Activated T-helper 1 cell treated with anti-CD3 and anti-CD28 coated beads, Interleukin-12 subunit alpha, Interleukin-12 subunit beta, Interleukin-2, Interleukin-4 antibody, amounts not matched to agents 30 ng/mL and 10 ng/mL and 1 ng/mL, durations not matched to agents 14 hours and 24 hours and 36 hours (primary cell): Measurements from ENCODE around the gene MSI2. TPM values are rescaled to one million over a fixed set of nuclear protein-coding genes. Genes with fewer than 3 reads are reported as not detected.

Experiments
- DNase-seq: peaks from one replicate; pipeline ENCODE4 v3.0.0; 2021; ENCODE audit warnings: low spot score
- H3K27ac Mint-ChIP-seq: one replicate; pipeline ENCODE4 v1.8.0; 2021; ENCODE audit warnings: mild to moderate bottlenecking, mixed read lengths
- H3K27me3 Mint-ChIP-seq: one replicate; pipeline ENCODE4 v1.8.0; 2022; ENCODE audit warnings: mild to moderate bottlenecking, moderate library complexity, mixed read lengths; ENCODE audit not compliant: insufficient read depth
- H3K36me3 Mint-ChIP-seq: one replicate; pipeline ENCODE4 v1.8.0; 2021; ENCODE audit warnings: low read depth, mixed read lengths
- H3K4me1 Mint-ChIP-seq: one replicate; pipeline ENCODE4 v1.8.0; 2021; ENCODE audit warnings: low read depth, mixed read lengths
- H3K4me3 Mint-ChIP-seq: one replicate; pipeline ENCODE4 v1.8.0; 2021; ENCODE audit warnings: mild to moderate bottlenecking, moderate library complexity, mixed read lengths
- H3K9me3 Mint-ChIP-seq: one replicate; pipeline ENCODE4 v1.8.0; 2021; ENCODE audit warnings: mixed read lengths
- intact Hi-C: fragments of 100-400 bp; cut with micrococcal nuclease; formaldehyde crosslinking; loops from one replicate; pipeline ENCODE4 v1.15.1; 2024
- total RNA-seq: library from RNA; stranded (reverse); gene quantifications from 2 replicates; pipeline ENCODE4 v1.2.3, GENCODE V29; 2022

The MSI2 gene
- total RNA-seq, 1 donor from 2014 or later, result 278 TPM

DNA sequence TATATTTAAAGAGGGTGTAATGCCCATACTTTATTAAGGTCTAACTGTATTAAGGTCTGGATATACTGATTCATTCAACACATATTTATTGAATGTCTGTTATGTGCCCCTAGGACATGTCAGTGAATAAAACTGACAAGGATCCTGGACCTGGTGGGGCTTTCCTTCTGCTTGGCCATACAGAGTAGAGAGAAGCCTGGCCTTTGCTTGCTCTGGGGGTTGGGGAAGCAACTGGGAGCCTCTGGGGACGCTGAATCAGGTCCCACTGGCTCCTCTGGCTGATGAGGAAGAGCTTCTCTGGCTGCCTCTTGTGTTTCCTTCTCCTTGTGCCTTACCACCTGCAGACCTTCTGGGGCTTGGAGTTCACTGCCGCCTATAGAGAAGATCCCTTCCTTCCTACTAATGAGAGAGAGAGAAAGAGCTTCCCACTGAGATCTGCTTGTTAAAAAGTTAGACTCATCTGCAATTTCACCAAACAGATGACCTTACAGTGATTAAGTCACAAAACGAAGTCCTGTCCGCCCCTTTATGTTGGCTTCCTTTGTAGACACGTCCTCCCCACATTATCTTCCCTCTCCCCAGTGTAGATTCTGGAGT is 49.7 kb downstream of the MSI2 start:
- intact Hi-C loops, result no loop called here
- peaks cover 59% of the 10 kb centered on the region for H3K4me1 Mint-ChIP-seq
- H3K9me3 Mint-ChIP-seq, result no peaks in the 10 kb centered on the region
- H3K27ac Mint-ChIP-seq, result peak overlapping the region; percentile 57
- no peaks in the 10 kb centered on the region for H3K27me3 Mint-ChIP-seq
- H3K4me3 Mint-ChIP-seq, result no peak overlapping the region
- DNase-seq, result no peak
- H3K36me3 Mint-ChIP-seq, result peaks cover 50% of the 10 kb centered on the region

DNA sequence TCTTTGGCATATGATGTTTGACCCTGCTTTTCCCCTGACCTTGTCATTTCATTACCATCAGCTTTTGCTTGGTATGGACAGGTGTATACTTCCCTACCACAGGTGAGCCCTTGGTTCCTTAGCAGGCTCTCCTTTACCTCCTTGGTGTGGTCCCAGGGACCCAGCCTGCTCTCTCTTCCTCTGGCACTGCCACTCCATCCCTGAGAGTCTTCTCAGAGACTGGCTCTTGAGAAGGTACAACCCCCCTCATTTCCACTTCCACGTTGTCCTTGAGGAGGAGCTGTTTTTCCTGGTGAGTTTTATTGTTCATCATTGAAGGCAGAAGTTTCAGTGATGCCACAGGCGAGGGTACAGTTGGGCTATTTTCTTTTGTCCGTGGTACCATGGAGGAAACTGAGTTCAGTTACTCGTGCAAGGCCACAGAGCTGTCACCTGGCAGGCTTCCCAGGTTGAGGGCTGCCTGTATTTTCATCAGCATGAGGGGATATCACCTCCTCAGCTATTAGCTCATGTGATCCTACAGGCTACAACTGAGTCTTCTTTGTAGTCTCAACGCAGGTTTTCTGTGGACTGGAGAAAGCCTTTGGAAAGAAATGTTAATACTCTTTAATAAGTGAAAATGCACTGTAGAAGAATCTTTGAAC is 52.3 kb downstream of the MSI2 start:
- intact Hi-C loops, result no loop called here
- Mint-ChIP-seq H3K27me3 (no peaks in the 10 kb centered on the region), H3K36me3 (peaks cover 40% of the 10 kb centered on the region), H3K4me1 (peaks cover 35% of the 10 kb centered on the region), H3K27ac (peak overlapping the region; percentile 52), H3K4me3 (no peak overlapping the region), H3K9me3 (no peaks in the 10 kb centered on the region)
- DNase-seq, result no peak

DNA sequence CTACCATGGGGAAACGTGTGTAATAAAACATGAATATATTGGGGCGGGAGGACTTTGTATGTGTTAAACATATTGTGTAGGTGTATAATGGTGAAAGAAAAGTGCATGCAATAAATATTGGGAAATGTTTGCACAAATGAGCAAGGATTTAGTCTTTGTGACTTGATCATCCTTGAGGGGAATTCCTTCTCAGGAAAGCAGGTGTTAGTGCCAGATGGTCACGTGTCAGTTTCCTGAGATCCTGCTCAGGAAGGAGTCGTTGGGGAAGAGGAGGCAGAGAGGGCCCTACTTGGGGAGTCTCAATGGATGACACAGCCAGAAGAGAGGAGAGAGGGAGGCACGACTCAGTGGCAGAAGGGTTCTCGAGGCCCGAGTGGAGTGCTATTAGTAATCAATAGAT is 53.2 kb downstream of the MSI2 start:
- DNase-seq, result no peak
- no peaks in the 10 kb centered on the region for H3K27me3 Mint-ChIP-seq
- no peak overlapping the region for H3K27ac Mint-ChIP-seq
- H3K4me3 Mint-ChIP-seq, result no peak overlapping the region
- H3K36me3 Mint-ChIP-seq, result peaks cover 42% of the 10 kb centered on the region
- H3K9me3 Mint-ChIP-seq, result no peaks in the 10 kb centered on the region
- peaks cover 38% of the 10 kb centered on the region for H3K4me1 Mint-ChIP-seq
- intact Hi-C loops, result no loop called here

DNA sequence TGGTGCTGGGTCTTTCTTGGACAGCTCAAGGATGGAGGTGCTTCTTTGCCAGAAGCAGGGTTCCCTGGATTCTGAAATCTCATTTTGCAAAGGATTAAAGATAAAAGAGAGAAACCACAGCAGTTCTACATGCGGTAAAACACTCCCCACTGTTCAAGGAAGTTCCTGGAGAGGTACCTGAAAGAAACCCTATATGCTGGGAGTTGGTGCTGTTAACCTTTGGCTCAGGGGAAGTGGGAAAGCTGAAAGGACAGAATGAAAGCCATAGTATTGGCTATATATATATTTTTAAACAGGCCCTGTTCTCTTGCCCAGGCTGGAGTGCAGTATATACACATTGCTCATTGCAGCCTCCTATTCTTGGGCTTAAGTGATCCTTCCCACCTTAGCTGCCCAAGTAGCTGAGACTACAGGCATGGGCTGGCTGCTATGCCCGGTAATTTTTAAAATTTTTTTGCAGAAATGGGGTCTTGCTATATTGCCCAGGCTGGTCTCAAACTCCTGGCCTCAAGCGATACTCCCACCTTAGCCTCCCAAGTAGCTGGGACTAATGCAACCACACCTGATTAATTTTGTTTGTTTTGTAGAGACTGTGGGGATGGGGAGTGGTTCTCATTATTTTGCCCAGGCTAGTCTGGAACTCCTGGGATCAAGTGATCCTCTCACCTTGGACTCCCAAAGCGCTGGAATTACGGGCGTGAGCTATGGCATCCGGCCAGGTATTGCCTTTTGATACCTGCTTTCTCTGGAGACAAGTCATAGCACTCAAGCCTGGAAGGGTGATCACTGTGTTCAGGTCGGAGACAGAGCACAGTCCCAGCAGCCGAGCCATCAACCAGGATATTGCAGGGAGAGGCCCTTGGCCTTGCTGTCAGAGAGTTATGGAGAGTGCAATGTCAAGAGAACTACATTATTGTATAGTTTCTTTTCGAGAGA is 55.2 kb downstream of the MSI2 start:
- Mint-ChIP-seq H3K27ac (no peak overlapping the region), H3K4me1 (peaks cover 43% of the 10 kb centered on the region), H3K36me3 (peaks cover 40% of the 10 kb centered on the region), H3K27me3 (no peaks in the 10 kb centered on the region), H3K9me3 (no peaks in the 10 kb centered on the region), H3K4me3 (no peak overlapping the region)
- intact Hi-C loops, result no loop called here
- no peak for DNase-seq

GRCh38 chr17:57312242-57312641 is 55.9 kb downstream of the MSI2 start:
- intact Hi-C loops, result no loop called here
- no peak overlapping the region for H3K27ac Mint-ChIP-seq
- H3K36me3 Mint-ChIP-seq, result peaks cover 36% of the 10 kb centered on the region
- H3K9me3 Mint-ChIP-seq, result no peaks in the 10 kb centered on the region
- H3K27me3 Mint-ChIP-seq, result no peaks in the 10 kb centered on the region
- no peak overlapping the region for H3K4me3 Mint-ChIP-seq
- peaks cover 43% of the 10 kb centered on the region for H3K4me1 Mint-ChIP-seq
- DNase-seq, result no peak

- Mint-ChIP-seq H3K27me3 (no peaks in the 10 kb centered on the region), H3K4me1 (peaks cover 35% of the 10 kb centered on the region), H3K36me3 (peaks cover 35% of the 10 kb centered on the region), H3K27ac (no peak overlapping the region), H3K9me3 (no peaks in the 10 kb centered on the region), H3K4me3 (no peak overlapping the region)
- intact Hi-C loops, result no loop called here
- DNase-seq, result no peak
Measured at GRCh38 chr17:57313097-57313835, 56.9 kb downstream of the MSI2 start.

DNA sequence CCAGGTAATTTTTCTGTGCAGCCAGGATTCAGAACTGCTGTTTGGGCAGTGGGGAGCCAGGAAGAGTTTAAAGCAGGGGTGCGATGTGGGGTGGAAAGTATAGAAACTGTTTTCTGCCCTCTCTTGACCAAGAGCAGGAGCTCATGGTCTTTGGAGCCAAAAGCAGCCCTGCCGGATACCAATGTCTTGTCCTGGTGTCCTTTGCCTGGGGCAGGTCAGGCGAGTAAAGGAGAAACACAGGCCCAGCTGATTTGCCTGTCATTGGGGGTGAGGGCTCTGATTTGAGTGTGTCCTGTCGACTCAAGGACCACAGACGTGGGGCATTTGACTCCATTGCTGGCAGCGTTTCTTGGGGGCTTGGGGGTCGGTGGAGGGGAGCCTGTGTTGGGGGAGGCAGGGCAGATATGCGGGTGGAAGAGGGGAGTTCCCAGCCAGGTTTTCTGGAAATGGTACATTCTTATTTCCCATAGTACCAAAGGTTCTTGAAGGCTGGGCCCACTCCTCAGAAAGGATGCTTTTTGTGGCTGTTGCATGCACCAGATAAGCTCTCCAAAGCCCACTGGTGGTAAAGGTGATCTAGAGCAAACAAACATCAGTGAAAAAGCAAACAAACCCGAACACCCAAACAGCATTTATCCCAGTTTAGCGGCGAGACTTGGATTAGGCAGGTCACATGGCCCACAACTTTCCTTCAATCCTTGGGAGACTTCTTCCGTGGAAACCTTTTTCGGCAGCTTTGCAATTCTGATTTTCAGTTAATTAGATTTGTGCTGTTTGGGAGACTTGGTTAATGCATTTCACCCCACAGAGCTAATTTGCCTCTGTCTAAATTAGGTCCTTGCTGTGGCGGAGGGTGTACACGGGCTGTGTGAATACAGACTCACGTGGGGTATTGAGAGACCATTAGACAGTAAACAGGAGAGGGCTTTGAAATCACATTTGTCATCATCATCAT is 59.0 kb downstream of the MSI2 start:
- intact Hi-C loops, result no loop called here
- no peaks in the 10 kb centered on the region for H3K9me3 Mint-ChIP-seq
- peaks cover 25% of the 10 kb centered on the region for H3K36me3 Mint-ChIP-seq
- no peaks in the 10 kb centered on the region for H3K27me3 Mint-ChIP-seq
- H3K4me1 Mint-ChIP-seq, result peaks cover 18% of the 10 kb centered on the region
- H3K27ac Mint-ChIP-seq, result no peak overlapping the region
- no peak for DNase-seq
- no peak overlapping the region for H3K4me3 Mint-ChIP-seq

DNA sequence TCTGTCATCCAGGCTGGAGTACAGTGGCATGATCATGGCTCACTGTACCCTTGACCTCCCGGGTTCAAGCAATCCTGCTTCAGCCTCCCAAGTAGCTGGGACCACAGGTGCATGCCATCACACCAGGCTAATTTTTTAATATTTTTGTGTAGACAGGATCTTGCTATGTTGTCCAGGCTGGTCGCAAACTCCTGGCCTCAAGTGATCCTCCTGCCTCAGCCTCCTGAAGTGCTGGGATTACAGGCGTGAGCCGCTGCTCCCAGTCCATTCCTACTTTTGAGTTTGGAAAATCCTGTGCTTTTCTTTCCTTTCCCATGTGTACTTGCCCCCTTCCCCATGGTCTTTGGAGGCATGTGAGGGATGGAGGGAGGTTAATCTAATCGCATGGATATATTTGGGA is 60.0 kb downstream of the MSI2 start:
- no peak overlapping the region for H3K27ac Mint-ChIP-seq

GRCh38 chr17:57317079-57317478 is 60.8 kb downstream of the MSI2 start:
- Mint-ChIP-seq H3K27me3 (no peaks in the 10 kb centered on the region), H3K9me3 (no peaks in the 10 kb centered on the region)
- intact Hi-C loops, result no loop called here

More for the DNA sequence above, 60.0 kb downstream of the MSI2 start:
- DNase-seq, result no peak
- H3K9me3 Mint-ChIP-seq, result no peaks in the 10 kb centered on the region
- H3K36me3 Mint-ChIP-seq, result peaks cover 20% of the 10 kb centered on the region
- H3K27me3 Mint-ChIP-seq, result no peaks in the 10 kb centered on the region
- H3K4me1 Mint-ChIP-seq, result peaks cover 10% of the 10 kb centered on the region
- intact Hi-C loops, result no loop called here
- no peak overlapping the region for H3K4me3 Mint-ChIP-seq

GRCh38 chr17:57318913-57319312 is 62.6 kb downstream of the MSI2 start:
- H3K4me1 Mint-ChIP-seq, result peaks cover 20% of the 10 kb centered on the region
- no peak overlapping the region for H3K4me3 Mint-ChIP-seq
- peaks cover 18% of the 10 kb centered on the region for H3K36me3 Mint-ChIP-seq
- no peak overlapping the region for H3K27ac Mint-ChIP-seq
- intact Hi-C loops, result no loop called here
- H3K27me3 Mint-ChIP-seq, result no peaks in the 10 kb centered on the region
- H3K9me3 Mint-ChIP-seq, result no peaks in the 10 kb centered on the region
- no peak for DNase-seq

More at GRCh38 chr17:57317079-57317478, 60.8 kb downstream of the MSI2 start:
- H3K36me3 Mint-ChIP-seq, result peaks cover 21% of the 10 kb centered on the region
- H3K4me3 Mint-ChIP-seq, result no peak overlapping the region
- no peak for DNase-seq
- no peak overlapping the region for H3K27ac Mint-ChIP-seq
- peaks cover 11% of the 10 kb centered on the region for H3K4me1 Mint-ChIP-seq

GRCh38 chr17:57319806-57320205 is 63.5 kb downstream of the MSI2 start:
- Mint-ChIP-seq H3K27me3 (no peaks in the 10 kb centered on the region), H3K4me3 (no peak overlapping the region), H3K4me1 (peaks cover 17% of the 10 kb centered on the region), H3K27ac (no peak overlapping the region), H3K36me3 (peaks cover 20% of the 10 kb centered on the region), H3K9me3 (no peaks in the 10 kb centered on the region)
- no peak for DNase-seq
- intact Hi-C loops, result no loop called here

DNA sequence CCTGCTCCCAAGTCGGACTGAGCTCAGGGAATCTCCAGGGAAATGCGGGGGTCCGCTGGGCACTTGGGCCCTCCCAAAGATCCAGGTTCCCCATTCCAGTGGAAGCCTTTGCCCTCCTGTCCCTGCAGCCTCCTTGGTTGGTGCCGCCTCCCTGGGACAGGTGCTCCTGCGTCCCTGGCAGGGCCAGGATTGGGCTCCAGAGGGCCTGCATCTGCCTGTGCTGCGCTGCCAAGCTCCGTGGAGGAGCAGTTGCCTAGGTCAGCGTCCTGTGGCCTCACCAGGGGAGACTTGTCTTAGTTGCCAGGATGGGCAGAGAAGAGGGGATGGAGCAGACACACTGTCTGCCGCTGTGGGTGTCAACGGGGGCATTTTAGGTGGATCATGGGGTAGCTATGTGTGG is 67.1 kb downstream of the MSI2 start:
- Mint-ChIP-seq H3K27ac (no peak overlapping the region), H3K4me1 (peaks cover 35% of the 10 kb centered on the region), H3K36me3 (peaks cover 25% of the 10 kb centered on the region), H3K27me3 (no peaks in the 10 kb centered on the region), H3K4me3 (no peak overlapping the region), H3K9me3 (no peaks in the 10 kb centered on the region)
- no peak for DNase-seq
- intact Hi-C loops, result no loop called here
